ENCODE measurements around the gene TRPM3. TPM values are rescaled to one million over a fixed set of nuclear protein-coding genes. Genes with fewer than 3 reads are reported as not detected.
"Not testable (repeated sequence)": the region's sequence is repeated elsewhere in the genome, so short reads cannot be mapped to it uniquely, and the experiment has no call there.

TRPM3 gene
- total RNA-seq, 6 experiments from 2014 or later = 0.02 TPM; not detected in 5

GRCh38 chr9:70668751-70669150, 452.7 kb downstream of the TRPM3 start:
- Mint-ChIP-seq H3K27ac (no peak overlapping the region), H3K36me3 (ENCODE audit: low read depth) (no peaks in the 10 kb centered on the region), H3K27me3 (ENCODE audit: insufficient read depth) (peaks cover 6% of the 10 kb centered on the region; the same call in 1 of the 2 replicates), H3K4me1 (ENCODE audit: low read depth) (no peaks in the 10 kb centered on the region), H3K4me3 (no peak overlapping the region), H3K9me3 (no peaks in the 10 kb centered on the region)
- no peak for TF ChIP-seq CTCF (IDR thresholded peaks at IDR 0.05)
- peak; percentile 16 for DNase-seq

GRCh38 chr9:70658765-70659164, 462.7 kb downstream of the TRPM3 start:
- Mint-ChIP-seq H3K27ac (no peak overlapping the region), H3K36me3 (ENCODE audit: low read depth) (no peaks in the 10 kb centered on the region), H3K4me3 (no peak overlapping the region), H3K27me3 (ENCODE audit: insufficient read depth) (peaks cover 5% of the 10 kb centered on the region; the same call in 1 of the 2 replicates), H3K4me1 (ENCODE audit: low read depth) (no peaks in the 10 kb centered on the region), H3K9me3 (0 out of 2 replicates have a peak, but pooled peaks cover 3% of the 10 kb centered on the region)
- TF ChIP-seq CTCF (IDR thresholded peaks at IDR 0.05) = no peak
- no peak for DNase-seq

DNA sequence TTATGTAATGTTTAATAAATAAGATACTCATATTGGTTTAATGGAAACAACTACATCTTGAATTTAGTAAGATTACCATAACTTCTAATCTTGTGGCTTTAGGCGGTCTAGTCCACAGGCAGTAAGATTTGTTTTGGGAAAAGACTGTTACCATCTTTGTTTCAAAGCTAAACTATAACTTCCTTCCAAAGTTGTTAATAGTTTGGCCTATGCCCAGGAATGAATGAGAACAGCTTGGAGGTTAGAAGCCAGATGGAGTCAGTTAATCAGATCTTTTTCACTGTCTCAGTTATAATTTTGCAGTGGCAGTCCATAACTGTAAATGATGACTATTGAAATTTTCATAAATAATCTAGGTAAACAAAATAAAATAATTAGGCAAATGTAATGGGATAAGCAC, 465.1 kb downstream of the TRPM3 start:
- Mint-ChIP-seq H3K4me1 (ENCODE audit: low read depth) (no peaks in the 10 kb centered on the region), H3K9me3 (0 out of 2 replicates have a peak, but pooled peaks cover 3% of the 10 kb centered on the region), H3K27me3 (ENCODE audit: insufficient read depth) (peaks cover 3% of the 10 kb centered on the region; the same call in 1 of the 2 replicates), H3K27ac (no peak overlapping the region), H3K4me3 (no peak overlapping the region), H3K36me3 (ENCODE audit: low read depth) (no peaks in the 10 kb centered on the region)
- TF ChIP-seq CTCF (IDR thresholded peaks at IDR 0.05) = no peak
- no peak for DNase-seq

- no peak for DNase-seq
- H3K27ac Mint-ChIP-seq = no peak overlapping the region
- H3K27me3 Mint-ChIP-seq (ENCODE audit: insufficient read depth) = peaks cover 4% of the 10 kb centered on the region
- H3K4me1 Mint-ChIP-seq (ENCODE audit: low read depth) = no peaks in the 10 kb centered on the region
- H3K36me3 Mint-ChIP-seq (ENCODE audit: low read depth) = no peaks in the 10 kb centered on the region
- H3K4me3 Mint-ChIP-seq = no peak overlapping the region
- no peak for TF ChIP-seq CTCF (IDR thresholded peaks at IDR 0.05)
- H3K9me3 Mint-ChIP-seq = 0 out of 2 replicates have a peak, but pooled peaks cover 3% of the 10 kb centered on the region
These were observed 467.3 kb downstream of the TRPM3 start for GRCh38 chr9:70654144-70654543.

- DNase-seq; H3K36me3 Mint-ChIP-seq (ENCODE audit: low read depth); H3K9me3 Mint-ChIP-seq; H3K4me1 Mint-ChIP-seq (ENCODE audit: low read depth); H3K4me3 Mint-ChIP-seq; H3K27ac Mint-ChIP-seq: not testable (repeated sequence)
- peaks cover 20% of the 10 kb centered on the region for H3K27me3 Mint-ChIP-seq (ENCODE audit: insufficient read depth)
These were observed 476.8 kb downstream of the TRPM3 start for GRCh38 chr9:70644627-70645026.

- Mint-ChIP-seq H3K36me3 (ENCODE audit: low read depth) (no peaks in the 10 kb centered on the region), H3K4me3 (no peak overlapping the region), H3K27ac (no peak overlapping the region), H3K4me1 (ENCODE audit: low read depth) (no peaks in the 10 kb centered on the region), H3K27me3 (ENCODE audit: insufficient read depth) (peaks cover 18% of the 10 kb centered on the region), H3K9me3 (no peaks in the 10 kb centered on the region)
- no peak for DNase-seq
- no peak for TF ChIP-seq CTCF (IDR thresholded peaks at IDR 0.05)
These were observed 479.1 kb downstream of the TRPM3 start for GRCh38 chr9:70642341-70642740.

Data from HFFc6 (cell line).